Stomach (tissue), 9 donors: Measurements from ENCODE around the gene CCDC158. TPM values are rescaled to one million over a fixed set of nuclear protein-coding genes. Genes with fewer than 3 reads are reported as not detected.
"Not testable (repeated sequence)": the region's sequence is repeated elsewhere in the genome, so short reads cannot be mapped to it uniquely, and the experiment has no call there.

Experiments used
- DNase-seq, 2 donors: peaks; one replicate each; pipeline versions ENCODE4 v3.0.0 to v3.0.0-alpha.2; 2013 to 2019
- H3K27ac ChIP-seq, 5 donors: fragments of 200-600 bp in 4 of 5; sonication (generic) in 4 of 5; one replicate each; pipeline ENCODE4 v1.5.1; 2013 to 2019; ENCODE audit warnings: mild to moderate bottlenecking in 1 of 5, moderate library complexity in 1 of 5
- H3K27me3 ChIP-seq, 3 donors: fragments of 200-600 bp; sonication (generic); one replicate each; pipeline ENCODE4 v1.5.1; 2017 to 2019; ENCODE audit warnings: mixed run types in 1 of 3
- H3K36me3 ChIP-seq, 4 donors: fragments of 200-600 bp; sonication (generic); 1 replicate in 3 of 4; 2 replicates in 1 of 4; pipeline ENCODE4 v1.5.1; 2016 to 2019
- H3K4me1 ChIP-seq, 4 donors: fragments of 200-600 bp; sonication (generic); one replicate each; pipeline ENCODE4 v1.5.1; 2016 to 2019
- H3K4me3 ChIP-seq, 4 donors: fragments of 200-600 bp; sonication (generic) in 3 of 4; one replicate each; pipeline ENCODE4 v1.5.1; 2016 to 2019; ENCODE audit warnings: mild to moderate bottlenecking in 1 of 4
- H3K9me3 ChIP-seq, 4 donors: fragments of 200-600 bp; sonication (generic); one replicate each; pipeline ENCODE4 v1.5.1; 2016 to 2019
- EP300 ChIP-seq: sonication (generic); formaldehyde crosslinking; IDR thresholded peaks from one replicate; pipeline ENCODE4 v1.6.1; 2017; ENCODE audit warnings: antibody characterized with exemption
- POLR2A ChIP-seq, 4 donors: fragments of 450-650 bp; IDR thresholded peaks; one replicate each; pipeline ENCODE4 v1.6.1; 2016; ENCODE audit warnings: antibody characterized with exemption in 4 of 4, control low read depth in 2 of 4, mild to moderate bottlenecking in 1 of 4, moderate library complexity in 1 of 4
- POLR2AphosphoS5 ChIP-seq, 3 donors: sonication (generic); formaldehyde crosslinking; IDR thresholded peaks; one replicate each; pipeline ENCODE4 v1.6.1; 2016; ENCODE audit warnings: antibody characterized with exemption in 3 of 3
- WGBS, 5 donors: extraction: QIAGEN DNeasy Blood & Tissue Kit in 3 of 5; methylation state at CpG; one replicate each; pipeline versions ENCODE4 v1.1.5 to v1.1.7; 2013 to 2018; 5-methylcytosine and 5-hydroxymethylcytosine counted together
- intact Hi-C: fragments of 100-400 bp; cut with DNase I; formaldehyde crosslinking; loops from one replicate; pipeline ENCODE4 v1.15.1; 2023; ENCODE audit warnings: low total_unique reads
- polyA plus RNA-seq, 3 donors: library from polyadenylated mRNA; stranded (reverse); fragments of 200-250 nt; gene quantifications; one replicate each; pipeline ENCODE4 v1.2.3, GENCODE V29; 2013
- total RNA-seq, 5 donors: library from RNA; depleted of rRNA; stranded (reverse); fragments of >200 nt; gene quantifications; one replicate each; pipeline versions ENCODE4 v1.1.0 to v1.2.3, GENCODE V29; 2014 to 2016
- TF ChIP-seq, protein P1 (sequence below), 7 experiments: fragments of 450-650 bp in 4 of 7; fragments of 200-600 bp in 3 of 7; sonication (generic) in 3 of 7; IDR thresholded peaks; one replicate each; pipeline ENCODE4 v1.5.1; 2016 to 2019; ENCODE audit warnings: antibody characterized with exemption in 7 of 7, control low read depth in 2 of 7, mild to moderate bottlenecking in 1 of 7
- donor health status: healthy with polysubstance abuse.
- donor health status: Bipolar disorder and iron deficiency.
- donor health status: healthy.

Gene CCDC158
- total and polyA plus RNA-seq, 8 donors, result 0.73 TPM; not detected in 7

DNA sequence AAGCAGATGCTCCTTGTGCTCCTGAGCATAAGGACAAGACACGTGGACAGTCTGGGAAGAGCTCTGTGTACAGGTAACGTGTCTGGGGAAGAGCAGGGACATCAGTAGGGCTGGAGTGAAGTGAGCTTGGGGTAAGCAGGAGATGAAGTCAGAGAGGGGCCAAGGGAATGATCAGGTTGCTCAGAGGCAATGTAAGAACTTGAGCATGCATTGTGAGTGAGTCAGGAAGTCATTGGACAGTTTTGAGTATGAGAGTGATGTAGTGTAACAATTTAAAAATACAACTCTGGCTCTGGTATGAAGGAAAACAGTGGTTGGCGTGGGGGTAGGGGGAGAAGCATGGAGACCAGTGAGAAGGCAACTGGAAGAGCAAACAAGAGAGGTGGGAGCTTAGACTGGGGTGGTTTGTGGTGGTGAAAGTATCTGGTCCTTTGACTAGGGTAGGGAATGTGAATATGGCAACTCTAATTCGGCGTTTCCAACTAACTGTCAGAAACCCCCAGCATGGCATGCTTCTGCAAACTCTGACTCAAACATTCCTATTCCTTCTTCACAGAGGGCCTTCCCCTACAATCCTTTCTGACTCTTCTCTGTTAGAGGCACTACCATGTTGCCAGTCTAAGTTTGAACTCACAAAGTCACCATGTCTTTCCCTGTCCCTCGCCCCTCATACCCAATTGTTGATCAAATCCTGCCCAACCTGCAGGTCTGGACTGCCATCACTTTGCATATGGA is 57.2 kb downstream of the CCDC158 start:
- H3K9me3 ChIP-seq, result peaks cover 4 to 11% (median 11%) of the 10 kb centered on the region in 4 donors
- H3K27me3 ChIP-seq, result no peaks in the 10 kb centered on the region
- no peaks in the 10 kb centered on the region for H3K4me1 ChIP-seq
- 85 to 93% (median 90%) methylated on average over 6 of the region's 6 CpGs for WGBS, 5 donors
- TF ChIP-seq EP300 (no peak), POLR2AphosphoS5 (IDR thresholded peaks at IDR 0.05) (no peak)
- intact Hi-C loops, result no loop called here
- H3K36me3 ChIP-seq, result peaks cover 0 to 9% (median 0%) of the 10 kb centered on the region in 4 donors
- no peak overlapping the region for H3K4me3 ChIP-seq
- no peak for DNase-seq
- H3K27ac ChIP-seq, result no peak overlapping the region

DNA sequence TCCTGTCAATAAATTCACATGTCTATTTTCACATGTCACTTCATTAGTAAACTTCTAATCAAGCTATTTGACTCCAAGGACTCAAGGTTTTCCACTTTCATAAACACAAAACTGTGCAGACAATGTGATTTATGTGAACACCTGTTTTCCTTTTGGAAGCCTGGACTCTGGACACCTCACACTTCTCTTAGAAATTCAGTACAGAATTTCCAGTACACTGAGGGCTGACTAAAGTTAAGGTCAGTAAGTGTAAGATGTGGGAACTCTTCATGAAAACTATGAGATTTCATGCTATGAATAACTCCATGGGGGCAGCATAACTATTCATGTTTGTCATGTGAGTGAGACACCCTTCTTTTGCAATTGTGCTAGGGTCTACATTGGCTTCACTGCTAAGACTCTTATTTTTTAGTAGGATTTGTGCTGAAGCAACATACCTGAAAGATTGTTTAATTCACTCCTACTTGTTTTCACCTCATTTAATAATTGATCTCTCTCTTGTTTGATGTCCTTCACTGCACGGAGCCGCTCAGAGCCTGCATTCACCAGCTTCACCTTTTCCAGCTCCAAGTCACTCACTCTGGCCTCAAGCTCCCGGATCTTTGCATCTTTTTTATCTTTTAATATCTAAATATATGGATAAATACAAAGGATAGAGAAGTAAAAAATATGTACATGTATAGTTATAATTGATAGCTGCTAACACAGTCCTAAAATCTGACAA is 59.1 kb downstream of the CCDC158 start:
- H3K27ac ChIP-seq, result no peak overlapping the region
- intact Hi-C loops, result no loop called here
- H3K4me1 ChIP-seq, result no peaks in the 10 kb centered on the region
- H3K36me3 ChIP-seq, result peaks cover 0 to 9% (median 0%) of the 10 kb centered on the region in 4 donors
- WGBS, 5 donors, result 85 to 93% (median 87%) methylated on average over 3 of the region's 3 CpGs
- no peak for TF ChIP-seq POLR2A (IDR thresholded peaks at IDR 0.05)
- no peak for TF ChIP-seq POLR2AphosphoS5 (IDR thresholded peaks at IDR 0.05)
- TF ChIP-seq, protein P1, sequence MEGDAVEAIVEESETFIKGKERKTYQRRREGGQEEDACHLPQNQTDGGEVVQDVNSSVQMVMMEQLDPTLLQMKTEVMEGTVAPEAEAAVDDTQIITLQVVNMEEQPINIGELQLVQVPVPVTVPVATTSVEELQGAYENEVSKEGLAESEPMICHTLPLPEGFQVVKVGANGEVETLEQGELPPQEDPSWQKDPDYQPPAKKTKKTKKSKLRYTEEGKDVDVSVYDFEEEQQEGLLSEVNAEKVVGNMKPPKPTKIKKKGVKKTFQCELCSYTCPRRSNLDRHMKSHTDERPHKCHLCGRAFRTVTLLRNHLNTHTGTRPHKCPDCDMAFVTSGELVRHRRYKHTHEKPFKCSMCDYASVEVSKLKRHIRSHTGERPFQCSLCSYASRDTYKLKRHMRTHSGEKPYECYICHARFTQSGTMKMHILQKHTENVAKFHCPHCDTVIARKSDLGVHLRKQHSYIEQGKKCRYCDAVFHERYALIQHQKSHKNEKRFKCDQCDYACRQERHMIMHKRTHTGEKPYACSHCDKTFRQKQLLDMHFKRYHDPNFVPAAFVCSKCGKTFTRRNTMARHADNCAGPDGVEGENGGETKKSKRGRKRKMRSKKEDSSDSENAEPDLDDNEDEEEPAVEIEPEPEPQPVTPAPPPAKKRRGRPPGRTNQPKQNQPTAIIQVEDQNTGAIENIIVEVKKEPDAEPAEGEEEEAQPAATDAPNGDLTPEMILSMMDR (IDR thresholded peaks at IDR 0.05), result no peak
- no peak for TF ChIP-seq EP300
- no peak for DNase-seq
- H3K4me3 ChIP-seq, result no peak overlapping the region
- no peaks in the 10 kb centered on the region for H3K27me3 ChIP-seq
- peaks cover 4 to 14% (median 11%) of the 10 kb centered on the region in 4 donors for H3K9me3 ChIP-seq

DNA sequence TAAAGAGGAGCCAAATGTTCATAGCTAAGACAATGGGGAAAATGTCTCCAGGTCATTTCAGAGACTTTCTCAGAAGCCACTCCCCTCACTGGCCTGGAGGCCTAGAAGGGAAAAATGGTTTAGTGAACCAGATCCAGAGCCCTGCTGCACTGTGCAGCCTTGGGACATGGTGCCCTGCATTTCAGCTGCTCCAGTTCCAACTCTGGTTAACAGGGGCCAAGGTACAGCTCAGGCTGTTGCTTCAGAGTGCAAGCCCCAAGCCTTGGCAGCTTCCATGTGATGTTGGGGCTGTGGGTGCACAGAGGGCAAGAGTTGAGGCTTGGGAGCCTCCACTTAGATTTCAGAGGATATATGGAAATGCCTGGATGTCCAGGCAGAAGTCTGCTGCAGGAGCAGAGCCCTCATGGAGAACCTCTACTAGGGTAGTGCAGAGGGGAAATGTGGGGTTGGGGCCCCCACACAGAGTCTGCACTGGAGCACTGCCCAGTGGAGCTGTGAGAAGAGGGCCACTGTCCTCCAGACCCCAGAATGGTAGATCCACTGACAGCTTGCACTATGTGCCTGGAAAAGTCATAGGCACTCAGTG is 61.0 kb downstream of the CCDC158 start:
- H3K4me3 ChIP-seq, H3K36me3 ChIP-seq, intact Hi-C loops, H3K27ac ChIP-seq, H3K4me1 ChIP-seq, DNase-seq, H3K27me3 ChIP-seq: not testable (repeated sequence)
- peaks cover 4 to 14% (median 11%) of the 10 kb centered on the region in 4 donors for H3K9me3 ChIP-seq

DNA sequence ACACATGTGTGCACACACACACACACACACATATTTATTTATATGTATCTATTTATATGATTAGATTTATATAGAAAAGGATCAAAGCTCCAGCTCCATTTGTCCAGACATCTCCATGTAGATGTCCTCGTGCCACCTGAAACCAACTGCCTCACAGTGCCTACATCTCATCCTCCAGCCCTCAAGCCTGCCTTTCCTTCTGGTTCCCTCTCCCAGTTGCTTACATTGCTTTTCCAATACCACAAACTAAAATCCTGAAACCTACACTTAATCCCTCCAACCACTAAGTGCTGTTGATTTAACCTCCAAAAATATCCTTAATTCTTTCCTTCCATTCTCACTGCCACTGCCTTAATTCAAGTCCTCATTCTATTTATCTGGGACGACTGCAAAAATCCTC is 63.0 kb downstream of the CCDC158 start:
- Histone ChIP-seq H3K4me1 (no peaks in the 10 kb centered on the region), H3K27me3 (no peaks in the 10 kb centered on the region), H3K4me3 (no peak overlapping the region), H3K36me3 (peaks cover 0 to 9% (median 0%) of the 10 kb centered on the region in 4 donors), H3K27ac (no peak overlapping the region), H3K9me3 (peaks cover 4 to 14% (median 11%) of the 10 kb centered on the region in 4 donors)
- TF ChIP-seq EP300 (no peak), POLR2AphosphoS5 (IDR thresholded peaks at IDR 0.05) (no peak), POLR2A (IDR thresholded peaks at IDR 0.05) (no peak)
- TF ChIP-seq, protein P1 (IDR thresholded peaks at IDR 0.05), result no peak
- intact Hi-C loops, result no loop called here
- 68 to 88% (median 85%) methylated on average over 2 of the region's 2 CpGs for WGBS, 5 donors
- no peak for DNase-seq
